HG03469 (cell line): Measurements from ENCODE around the gene NR3C2.
"Not testable (repeated sequence)": the region's sequence is repeated elsewhere in the genome, so short reads cannot be mapped to it uniquely, and the experiment has no call there.

Experiments used
- ATAC-seq: cut with Tn5 transposase; IDR thresholded peaks from one replicate; pipeline ENCODE4 v1.9.1; 2021; ENCODE audit warnings: mild to moderate bottlenecking, moderate library complexity, moderate number of reproducible peaks; ENCODE audit not compliant: unreplicated experiment

Gene NR3C2

DNA sequence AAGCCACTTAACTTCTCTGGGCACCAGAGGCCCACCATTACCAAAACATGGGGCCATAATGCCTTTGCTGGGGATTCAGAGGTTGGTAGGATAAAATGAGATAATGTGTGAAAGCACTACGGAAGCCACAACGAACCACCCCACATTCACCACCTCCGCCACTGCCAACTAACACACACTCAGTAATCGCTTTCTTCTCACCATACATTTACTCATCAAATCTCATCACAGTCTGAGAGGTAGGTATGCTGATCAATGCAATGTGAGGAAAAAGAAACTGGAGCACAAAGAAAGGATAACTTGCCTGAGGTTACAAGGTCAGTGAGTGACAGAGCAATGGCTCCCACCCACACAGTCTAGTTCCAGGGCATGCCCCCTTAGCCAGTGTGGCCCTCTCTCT, 257.3 kb downstream of the NR3C2 start:
- no peak for ATAC-seq

DNA sequence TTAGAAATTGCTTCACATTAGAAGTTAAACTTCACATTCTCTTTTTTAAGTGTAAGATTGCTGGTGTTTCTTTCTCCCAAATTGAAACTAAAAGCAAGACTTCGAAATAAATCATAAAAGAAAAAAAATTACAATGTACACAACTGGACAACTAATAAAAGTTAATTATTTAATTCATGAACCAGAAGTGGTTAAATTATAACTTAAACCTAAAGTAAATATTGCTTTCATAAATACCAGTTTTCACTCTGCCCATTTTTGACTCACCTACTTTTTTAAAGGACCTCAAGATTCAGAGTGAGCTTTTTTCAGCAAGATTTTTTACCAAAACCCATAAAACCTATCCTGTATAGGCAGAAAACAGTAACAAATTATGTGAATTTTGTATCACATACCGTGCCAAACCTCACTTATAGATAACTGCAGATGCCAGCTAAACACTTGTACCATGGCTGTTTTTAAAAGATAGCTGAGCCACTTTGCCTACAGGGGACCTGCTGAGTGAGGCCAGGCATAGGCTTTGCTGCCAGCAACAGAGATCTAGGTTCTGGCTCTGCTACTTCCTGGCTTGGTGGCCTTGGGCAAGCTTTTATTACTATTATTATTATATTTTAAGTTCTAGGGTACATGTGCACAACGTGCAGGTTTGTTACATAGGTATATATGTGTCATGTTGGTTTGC, 259.8 kb downstream of the NR3C2 start:
- no peak for ATAC-seq

DNA sequence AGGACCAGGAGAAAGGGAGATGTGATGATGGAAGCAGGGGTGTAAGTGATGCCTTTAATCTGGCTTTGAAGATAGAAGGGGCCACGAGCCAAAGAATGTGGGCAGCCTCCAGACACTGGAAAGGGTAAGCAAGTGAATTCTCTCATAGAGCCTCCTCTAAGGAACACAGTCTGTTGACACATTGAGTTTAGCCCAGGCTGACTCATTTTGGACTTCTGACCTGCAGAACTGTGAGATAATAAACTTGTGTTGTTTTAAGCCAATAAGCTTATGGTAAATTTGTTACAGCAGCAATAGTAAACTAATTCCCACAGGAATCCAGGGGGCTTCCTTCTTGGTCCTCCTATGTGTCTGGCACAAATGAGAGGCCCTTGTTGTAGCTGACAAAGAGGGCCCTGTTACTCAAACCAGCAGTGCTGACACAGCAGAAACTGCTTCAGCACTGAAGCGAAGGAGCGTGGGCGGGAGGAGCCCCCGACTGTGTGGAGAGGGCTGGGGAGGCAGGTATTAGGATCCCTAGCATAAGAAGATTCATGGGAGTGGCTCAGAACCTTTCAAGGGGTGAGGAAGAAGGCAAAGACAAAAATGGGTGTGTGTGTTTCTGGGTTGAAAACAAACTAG, 268.7 kb downstream of the NR3C2 start:
- ATAC-seq = no peak

DNA sequence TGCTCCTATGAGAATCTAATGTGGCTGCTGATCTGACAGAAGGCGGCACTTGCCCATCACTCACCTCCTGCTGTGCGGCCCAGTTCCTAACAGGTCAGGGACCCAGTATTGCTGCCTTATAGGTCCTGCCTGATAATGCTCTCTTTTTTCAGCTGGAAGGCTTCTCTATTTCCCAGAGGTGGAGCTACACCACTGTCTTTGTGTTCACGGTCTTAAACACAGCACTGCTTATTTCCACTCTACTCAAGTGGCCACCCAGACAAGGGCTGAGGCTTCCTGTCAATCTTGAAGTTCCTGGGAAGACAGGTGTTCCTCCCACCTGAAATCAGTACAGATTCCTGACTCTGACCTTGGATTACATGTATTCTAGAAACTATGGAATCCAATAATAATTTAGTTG, 270.6 kb downstream of the NR3C2 start:
- no peak for ATAC-seq

DNA sequence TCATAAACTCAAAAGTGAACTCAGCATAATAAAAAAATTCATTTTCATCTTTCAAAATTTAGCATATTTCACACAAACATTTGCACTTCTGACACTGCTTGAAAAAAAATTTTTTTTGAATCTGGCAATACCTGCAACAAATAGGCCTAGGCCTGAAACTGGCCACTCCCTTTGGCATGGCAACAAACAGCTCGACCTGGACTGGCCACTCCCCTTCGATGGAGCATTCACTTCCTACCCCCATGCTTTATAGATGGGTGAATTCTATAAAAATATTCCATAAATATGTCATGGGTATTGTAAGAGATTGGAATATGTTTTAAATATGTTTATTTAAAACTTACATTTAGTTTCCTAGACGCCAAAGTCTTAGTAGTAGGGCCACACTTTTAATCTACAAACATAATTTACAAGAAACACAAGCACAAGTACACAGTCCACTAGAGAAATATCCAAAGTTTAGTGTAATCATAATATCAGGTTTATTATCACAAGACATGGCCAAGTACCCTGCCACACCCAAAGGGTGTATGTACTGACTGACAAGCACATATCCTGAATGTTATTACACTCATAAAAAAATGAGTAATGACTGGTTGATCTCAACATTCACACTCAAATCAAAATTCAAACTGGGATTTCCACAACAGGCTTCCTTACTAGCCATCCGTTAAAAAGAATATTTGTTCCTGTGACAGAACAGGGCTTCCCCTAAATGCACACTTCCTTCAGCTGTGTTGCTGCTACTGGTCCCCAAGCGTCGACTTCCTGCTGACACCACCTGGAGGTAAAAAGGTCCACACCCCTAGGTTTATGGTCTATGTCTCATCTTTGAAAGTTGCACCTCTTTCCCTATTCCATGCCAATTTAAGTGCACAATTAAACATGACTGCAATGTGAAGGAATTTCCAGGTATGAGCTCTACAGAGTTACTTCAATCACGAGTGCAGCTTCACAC, 271.5 kb downstream of the NR3C2 start:
- no peak for ATAC-seq

DNA sequence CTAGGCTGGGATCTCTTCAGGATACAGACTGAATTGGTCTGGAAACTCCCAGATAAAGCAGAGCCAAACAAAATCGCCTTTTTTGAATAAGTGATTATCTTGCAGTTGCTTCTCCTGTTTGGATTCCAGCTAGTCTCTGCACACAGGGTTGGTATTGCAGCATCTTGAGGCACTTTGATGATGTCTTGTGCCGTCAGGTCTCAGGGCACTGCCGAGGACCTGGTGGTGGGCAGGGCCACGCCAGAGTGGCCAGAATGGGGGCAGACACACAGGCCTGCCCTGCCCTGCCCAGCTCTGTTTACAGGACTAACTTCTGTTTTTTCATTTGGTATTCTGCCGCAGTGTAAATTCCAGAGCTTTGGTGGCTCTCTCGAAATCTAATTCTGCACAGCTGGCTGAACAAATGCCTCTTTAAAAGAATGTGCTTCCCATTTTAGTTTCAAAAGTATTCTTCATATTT, 276.1 kb downstream of the NR3C2 start:
- no peak for ATAC-seq

DNA sequence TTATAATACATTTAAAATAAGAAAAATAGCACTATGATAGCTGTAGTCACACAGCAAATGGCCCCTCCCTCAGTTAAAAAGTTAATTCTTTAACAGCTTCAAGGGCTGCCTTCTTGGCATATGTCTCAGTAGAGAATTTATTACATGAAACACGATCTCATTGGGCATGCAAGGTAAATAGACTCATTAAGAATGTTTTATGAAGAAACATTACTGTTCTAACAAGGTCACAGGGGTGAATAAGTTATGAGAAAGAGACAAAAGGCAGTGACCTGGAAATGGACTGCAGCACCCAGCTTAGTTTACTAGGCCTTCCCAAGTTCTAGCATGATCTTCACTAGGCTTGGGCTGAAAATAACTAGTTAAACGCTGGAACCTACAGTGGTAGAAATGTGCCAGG, 277.7 kb downstream of the NR3C2 start:
- no peak for ATAC-seq

DNA sequence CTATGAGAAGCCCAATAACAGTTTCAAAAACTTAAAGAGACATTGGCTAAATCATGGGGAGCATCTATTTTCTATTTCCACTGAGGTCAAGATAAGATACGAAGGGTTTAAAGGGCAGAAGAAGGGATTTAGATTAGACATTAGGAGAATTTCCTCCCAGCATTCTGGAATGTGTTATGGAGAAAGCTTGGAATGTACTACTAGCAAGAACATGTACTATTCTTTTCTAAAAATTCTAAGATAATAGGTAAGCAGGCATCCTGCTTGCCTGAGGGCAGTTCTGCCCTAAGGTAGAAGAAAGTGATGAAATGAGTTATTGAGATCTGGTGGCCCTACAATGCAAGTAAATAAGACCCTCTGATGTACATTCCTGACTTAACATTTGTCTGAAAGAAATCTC, 279.2 kb downstream of the NR3C2 start:
- ATAC-seq = no peak

DNA sequence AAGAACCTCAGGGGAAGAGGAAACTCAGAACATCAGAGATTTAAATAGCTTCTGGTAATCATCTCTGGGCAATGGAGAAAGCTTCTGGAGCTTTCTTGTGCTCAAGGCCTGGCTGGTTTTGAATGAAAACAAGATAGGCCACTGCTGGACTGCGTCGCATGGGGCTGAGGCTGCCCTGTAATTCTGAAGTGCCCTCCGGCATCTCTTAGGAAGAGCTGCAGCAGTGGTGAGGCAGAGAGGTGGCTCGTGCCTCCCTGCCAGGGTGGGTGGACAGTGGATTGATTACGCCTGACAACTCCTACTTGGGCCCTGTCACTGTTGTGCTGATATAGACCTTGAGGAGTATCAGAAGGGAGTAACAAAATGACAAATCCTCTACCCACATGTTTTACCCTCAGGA, 279.7 kb downstream of the NR3C2 start:
- no peak for ATAC-seq

DNA sequence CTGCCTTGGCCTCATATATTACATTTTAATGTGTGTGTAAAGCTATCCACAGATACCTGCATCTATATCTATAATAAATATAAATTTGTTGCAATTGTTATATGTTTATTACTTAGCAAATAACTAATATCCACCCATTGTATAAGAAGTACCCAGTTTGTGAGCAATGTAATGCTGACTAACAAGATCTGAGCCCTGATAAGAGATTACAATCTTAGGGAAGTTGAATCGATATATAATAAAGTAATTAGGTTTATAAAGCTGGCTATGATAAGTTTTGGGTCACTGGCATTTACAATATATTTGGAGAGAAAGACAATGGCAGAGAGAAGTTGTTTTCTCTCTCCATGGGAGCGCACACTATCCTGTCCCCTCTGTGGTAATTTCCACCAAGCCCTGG, 280.6 kb downstream of the NR3C2 start:
- no peak for ATAC-seq

DNA sequence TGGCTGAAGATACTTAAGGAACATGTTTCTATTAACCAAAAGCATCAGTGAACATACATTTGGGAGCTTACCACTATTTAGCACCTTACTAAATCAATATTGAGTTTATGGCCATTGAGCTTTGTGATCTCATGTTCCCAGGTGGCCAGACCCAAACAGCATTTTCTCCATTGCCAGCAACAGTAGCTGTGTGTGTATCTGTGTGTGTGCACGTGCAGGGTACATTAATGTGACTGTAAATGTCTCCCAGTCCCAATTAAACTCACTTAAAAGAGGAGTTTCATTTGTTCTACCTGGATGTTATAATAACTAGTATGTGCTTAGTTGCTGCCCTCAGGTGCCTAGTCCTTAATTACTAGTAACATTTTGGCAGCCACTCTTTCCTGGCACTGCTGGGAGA, 282.4 kb downstream of the NR3C2 start:
- ATAC-seq = no peak

DNA sequence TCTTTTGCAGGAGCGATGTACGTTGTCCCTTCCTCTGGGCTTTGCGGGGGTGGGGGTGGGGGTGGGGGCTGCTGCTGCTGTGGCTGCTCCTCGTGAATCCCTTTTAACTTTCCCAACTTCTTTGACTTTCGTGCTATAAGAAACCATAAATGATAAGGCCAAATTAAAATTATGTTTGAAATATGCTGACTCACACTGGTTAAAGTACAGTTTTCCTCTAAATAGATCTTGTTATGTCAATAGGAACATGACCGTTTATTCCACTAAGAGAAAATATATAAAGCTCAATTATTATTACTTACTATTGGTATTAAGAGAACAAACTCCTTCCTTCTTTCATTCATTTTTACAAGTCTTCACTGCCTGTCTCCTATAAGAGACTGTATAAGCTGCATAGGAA, 287.4 kb downstream of the NR3C2 start:
- ATAC-seq = no peak

DNA sequence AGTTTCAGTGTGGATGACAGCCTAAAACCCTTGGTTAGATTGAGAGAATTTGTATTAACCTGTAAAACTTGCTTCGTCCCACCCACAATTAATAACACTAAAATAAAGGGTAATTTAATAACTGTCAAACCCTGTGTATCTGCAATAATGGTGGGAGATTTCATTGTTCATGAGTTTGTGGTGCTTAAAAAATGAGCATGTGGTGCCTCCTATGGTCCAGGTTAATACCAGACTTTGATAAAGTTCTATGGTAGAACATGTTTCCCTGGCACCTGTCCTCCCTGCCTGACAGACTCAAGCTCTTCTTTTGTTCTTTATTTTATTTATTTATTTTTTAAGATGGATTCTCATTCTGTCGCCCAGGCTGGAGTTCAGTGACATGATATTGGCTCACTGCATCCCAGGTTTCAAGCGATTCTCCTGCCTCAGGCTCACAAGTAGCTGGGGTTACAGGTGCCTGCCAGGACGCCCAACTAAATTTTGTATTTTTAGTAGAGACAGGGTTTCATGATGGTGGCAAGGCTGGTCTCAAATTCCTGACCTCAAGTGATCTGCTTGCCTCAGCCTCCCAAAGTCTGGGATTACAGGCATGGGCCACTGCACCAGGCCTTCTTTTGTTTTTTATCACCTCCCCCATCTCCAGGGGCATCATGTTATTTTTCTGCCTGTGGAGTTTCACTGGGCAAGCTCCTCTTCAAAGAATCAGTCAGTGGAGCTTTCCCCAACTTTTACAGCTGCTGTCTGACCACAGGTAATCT, 289.2 kb downstream of the NR3C2 start:
- ATAC-seq = no peak

DNA sequence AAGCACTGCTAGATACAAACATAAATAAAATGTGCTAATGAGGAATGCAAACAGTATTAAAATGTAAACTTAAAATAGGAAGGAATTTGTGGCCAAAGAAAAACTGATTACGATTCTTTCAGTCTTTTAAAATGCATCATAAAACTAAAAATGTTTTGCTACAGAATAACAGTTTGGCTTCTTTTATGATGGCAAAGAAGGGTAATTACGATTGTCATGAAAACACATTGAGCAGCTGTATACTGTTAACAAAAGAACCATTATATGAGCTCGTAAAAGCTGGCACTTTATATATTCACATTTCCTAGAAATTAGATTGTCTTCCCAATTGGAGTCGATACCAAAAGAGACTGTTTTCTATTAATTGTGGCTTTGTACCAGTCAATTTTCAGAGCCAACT, 290.4 kb downstream of the NR3C2 start:
- ATAC-seq = no peak

DNA sequence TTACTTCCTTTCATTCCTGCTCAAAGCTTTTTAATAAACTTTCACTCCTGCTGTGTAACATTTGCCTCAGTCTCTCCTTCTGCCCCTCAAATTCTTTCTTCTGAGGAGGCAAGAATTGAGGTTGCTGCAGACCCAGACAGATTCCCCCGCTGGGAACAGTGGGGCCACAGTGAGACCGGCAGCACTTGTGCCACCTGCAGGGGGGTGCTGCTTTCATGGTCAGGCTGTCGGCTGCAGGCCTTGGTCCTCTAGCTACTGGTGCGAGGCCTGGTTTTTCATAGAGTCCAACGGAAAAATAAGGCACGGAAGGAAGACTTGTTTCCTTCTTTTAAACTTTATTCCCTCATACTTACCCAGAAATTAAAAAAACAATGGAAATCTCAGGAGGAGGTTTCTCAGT, 296.7 kb downstream of the NR3C2 start:
- no peak for ATAC-seq

DNA sequence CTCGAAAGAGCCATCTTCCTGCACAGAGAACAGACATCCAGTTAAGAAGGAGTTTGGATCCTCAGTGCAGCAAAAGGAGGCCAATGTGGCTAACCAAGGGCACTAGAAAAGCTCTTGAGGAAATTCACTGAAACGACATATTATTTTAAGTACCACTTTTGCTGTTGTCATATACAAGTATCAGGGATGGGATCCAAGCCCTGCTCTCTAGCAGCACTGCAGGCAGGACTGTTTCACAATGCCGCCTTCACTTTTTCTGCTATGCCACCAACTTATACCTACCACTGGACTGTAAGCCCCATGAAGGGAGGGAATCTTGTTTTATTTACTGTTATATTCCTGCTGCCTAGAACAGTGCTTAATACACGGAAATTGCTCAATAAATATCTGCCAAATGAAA, 299.0 kb downstream of the NR3C2 start:
- ATAC-seq = no peak

DNA sequence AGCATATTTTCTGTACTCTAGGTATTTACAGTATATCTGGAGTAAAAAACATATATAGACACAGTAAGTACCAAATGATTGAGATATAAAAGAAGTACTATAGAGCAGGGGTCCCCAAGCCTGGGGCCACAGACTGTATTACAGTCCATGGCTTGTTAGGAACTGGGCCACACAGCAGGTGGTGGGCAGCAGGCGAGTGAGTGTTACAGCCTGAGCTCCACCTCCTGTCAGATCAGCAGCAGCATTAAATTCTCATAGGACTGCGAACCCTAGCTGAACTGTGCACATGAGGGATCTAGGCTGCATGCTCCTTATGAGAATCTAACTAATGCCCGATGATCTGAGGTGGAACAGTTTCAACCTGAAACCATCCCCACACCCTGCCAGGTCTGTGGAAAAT, 300.7 kb downstream of the NR3C2 start:
- no peak for ATAC-seq

DNA sequence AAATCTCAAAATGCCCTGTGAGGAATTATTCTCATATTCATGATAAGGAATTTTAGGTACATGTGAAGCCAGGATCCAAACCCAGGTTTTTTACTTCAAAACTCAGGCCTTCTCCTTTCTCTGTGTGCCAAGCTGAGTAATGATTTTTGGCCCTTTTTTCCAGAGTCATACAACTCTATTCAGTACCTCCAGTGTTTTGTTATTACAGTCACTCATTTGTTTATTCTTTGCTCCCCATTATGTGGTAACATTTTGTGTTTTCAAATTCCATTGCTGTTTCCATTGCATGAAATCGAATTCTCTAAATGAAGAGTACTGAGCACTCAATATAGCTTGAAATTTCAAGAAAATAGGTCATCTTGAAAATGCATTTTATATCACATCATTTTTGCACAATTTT, 315.4 kb downstream of the NR3C2 start:
- ATAC-seq = no peak

DNA sequence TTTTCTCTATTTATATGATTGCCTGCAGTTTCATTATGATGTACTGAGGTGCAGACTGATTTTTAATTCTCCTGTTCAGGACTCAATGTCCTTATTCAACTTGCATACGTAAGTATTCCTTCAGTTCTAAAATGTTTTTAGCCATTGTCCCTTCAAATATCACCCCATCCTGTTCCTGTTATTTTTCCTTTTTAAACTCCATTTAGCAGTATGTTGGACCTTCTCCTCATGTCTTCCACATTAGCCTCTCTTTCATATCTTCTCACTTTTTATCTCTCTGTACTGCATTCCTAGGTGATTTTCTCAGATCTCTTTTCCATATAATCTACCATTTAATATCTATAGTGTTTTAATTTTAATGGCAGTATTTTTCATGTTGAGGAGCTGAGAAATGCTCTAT, 317.7 kb downstream of the NR3C2 start:
- ATAC-seq = no peak

DNA sequence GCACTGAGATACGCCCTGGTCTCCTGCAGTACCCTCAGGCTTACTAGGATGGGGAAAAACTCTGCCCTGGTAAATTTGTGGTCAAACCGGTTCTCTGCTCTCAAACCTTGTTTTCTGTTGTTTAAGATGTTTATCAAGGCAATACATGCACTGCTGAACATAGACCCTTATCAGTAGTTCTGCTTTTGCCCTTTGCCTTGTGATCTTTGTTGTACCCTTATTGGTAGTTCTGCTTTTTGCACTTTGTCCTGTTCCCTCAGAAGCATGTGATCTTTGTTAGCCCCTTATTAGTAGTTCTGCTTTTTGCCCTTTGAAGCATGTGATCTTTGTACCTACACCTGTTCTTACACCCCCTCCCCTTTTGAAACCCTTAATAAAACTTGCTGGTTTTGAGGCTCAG, 319.1 kb downstream of the NR3C2 start:
- not testable (repeated sequence) for ATAC-seq

DNA sequence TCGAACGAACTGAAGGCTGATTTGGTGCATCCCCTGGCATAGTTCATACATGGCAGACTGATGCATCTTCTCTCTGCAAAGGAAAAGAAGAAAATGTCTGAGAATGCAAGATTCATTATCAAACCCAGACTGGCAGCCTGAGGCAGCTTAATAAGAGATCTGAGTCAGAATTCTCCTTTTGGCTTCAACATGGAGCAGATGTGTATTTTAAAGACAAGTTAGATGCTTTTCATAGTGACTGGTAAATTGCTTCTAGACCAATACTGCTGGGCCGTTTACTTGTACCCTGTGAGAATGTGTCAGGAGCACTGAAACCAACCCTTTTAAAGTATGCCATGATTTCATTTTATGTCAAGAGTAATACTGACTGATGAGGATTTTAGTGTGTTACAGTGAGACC, 322.0 kb downstream of the NR3C2 start:
- ATAC-seq = no peak
